Natural killer cell (primary cell): ENCODE measurements around the gene P2RY11. TPM values are rescaled to one million over a fixed set of nuclear protein-coding genes. Genes with fewer than 3 reads are reported as not detected.
A peak's percentile ranks its signal among the peaks of the same experiment; 100 is the strongest.

Source experiments
- ATAC-seq, 3 donors: fragments of 150-1000 bp in 2 of 3; fragments of 200-7000 bp in 1 of 3; cut with Tn5 transposase; 1 replicate in 1 of 3; 2 replicates in 2 of 3; pipeline ENCODE4 v1.10.0; 2021; ENCODE audit warnings: mild to moderate bottlenecking in 2 of 3, moderate library complexity in 2 of 3
- DNase-seq, 2 donors: peaks; one replicate each; pipeline versions ENCODE4 v3.0.0 to v3.0.0-alpha.2; 2013 to 2021; ENCODE audit warnings: mixed read lengths in 1 of 2
- H3K27ac ChIP-seq: one replicate; pipeline ENCODE4 v1.5.1; 2013; ENCODE audit warnings: mild to moderate bottlenecking, low read length
- H3K27me3 ChIP-seq: one replicate; pipeline ENCODE4 v1.6.1; 2013; ENCODE audit warnings: low read length; ENCODE audit not compliant: control insufficient read depth, insufficient read depth
- H3K36me3 ChIP-seq: one replicate; pipeline ENCODE4 v1.6.1; 2013; ENCODE audit warnings: low read length; ENCODE audit not compliant: control insufficient read depth, insufficient read depth
- H3K4me1 ChIP-seq: one replicate; pipeline ENCODE4 v1.6.1; 2013; ENCODE audit warnings: low read length; ENCODE audit not compliant: control insufficient read depth, insufficient read depth
- H3K4me3 ChIP-seq: one replicate; pipeline ENCODE4 v1.5.1; 2013; ENCODE audit warnings: low read length
- H3K9me3 ChIP-seq: one replicate; pipeline ENCODE4 v1.6.1; 2013; ENCODE audit warnings: low read length; ENCODE audit not compliant: control insufficient read depth, insufficient read depth
- H3K27ac Mint-ChIP-seq, 2 donors: one replicate each; pipeline ENCODE4 v1.8.0; 2022; ENCODE audit warnings: mild to moderate bottlenecking in 2 of 2, mixed read lengths in 2 of 2, moderate library complexity in 1 of 2
- H3K27me3 Mint-ChIP-seq, 2 donors: one replicate each; pipeline ENCODE4 v1.8.0; 2022; ENCODE audit warnings: low read depth in 2 of 2, mixed read lengths in 2 of 2
- H3K36me3 Mint-ChIP-seq: one replicate; pipeline ENCODE4 v1.8.0; 2022; ENCODE audit warnings: mixed read lengths
- H3K4me1 Mint-ChIP-seq, 2 donors: one replicate each; pipeline ENCODE4 v1.8.0; 2022; ENCODE audit warnings: mixed read lengths in 2 of 2
- H3K4me3 Mint-ChIP-seq: one replicate; pipeline ENCODE4 v1.8.0; 2022; ENCODE audit warnings: mild to moderate bottlenecking, moderate library complexity, mixed read lengths
- H3K9me3 Mint-ChIP-seq, 2 donors: one replicate each; pipeline ENCODE4 v1.8.0; 2022; ENCODE audit warnings: mixed read lengths in 2 of 2
- WGBS: methylation state at CpG from one replicate; pipeline ENCODE4 v1.1.7; 2013; ENCODE audit warnings: missing lambda C conversion rate; ENCODE audit not compliant: insufficient coverage; 5-methylcytosine and 5-hydroxymethylcytosine counted together
- intact Hi-C: fragments of 100-400 bp; cut with micrococcal nuclease; formaldehyde crosslinking; loops from one replicate; pipeline ENCODE4 v1.14.2; 2022
- total RNA-seq, 4 donors: library from RNA; stranded (reverse); fragments of 120-200 nt in 1 of 4; gene quantifications; one replicate each; pipeline versions ENCODE4 v1.2.3 to v1.2.4, GENCODE V29; 2013 to 2022
- TF ChIP-seq, protein P1 (sequence below): fragments of 200-600 bp; IDR thresholded peaks from one replicate; pipeline ENCODE4 v1.8.0; 2022; ENCODE audit warnings: antibody characterized with exemption

Gene P2RY11
- total RNA-seq, 3 donors from 2014 or later (not counting 1 experiment from before 2014, with no cell fraction given) = 44.1 to 52.3 (median 51.0) TPM

DNA sequence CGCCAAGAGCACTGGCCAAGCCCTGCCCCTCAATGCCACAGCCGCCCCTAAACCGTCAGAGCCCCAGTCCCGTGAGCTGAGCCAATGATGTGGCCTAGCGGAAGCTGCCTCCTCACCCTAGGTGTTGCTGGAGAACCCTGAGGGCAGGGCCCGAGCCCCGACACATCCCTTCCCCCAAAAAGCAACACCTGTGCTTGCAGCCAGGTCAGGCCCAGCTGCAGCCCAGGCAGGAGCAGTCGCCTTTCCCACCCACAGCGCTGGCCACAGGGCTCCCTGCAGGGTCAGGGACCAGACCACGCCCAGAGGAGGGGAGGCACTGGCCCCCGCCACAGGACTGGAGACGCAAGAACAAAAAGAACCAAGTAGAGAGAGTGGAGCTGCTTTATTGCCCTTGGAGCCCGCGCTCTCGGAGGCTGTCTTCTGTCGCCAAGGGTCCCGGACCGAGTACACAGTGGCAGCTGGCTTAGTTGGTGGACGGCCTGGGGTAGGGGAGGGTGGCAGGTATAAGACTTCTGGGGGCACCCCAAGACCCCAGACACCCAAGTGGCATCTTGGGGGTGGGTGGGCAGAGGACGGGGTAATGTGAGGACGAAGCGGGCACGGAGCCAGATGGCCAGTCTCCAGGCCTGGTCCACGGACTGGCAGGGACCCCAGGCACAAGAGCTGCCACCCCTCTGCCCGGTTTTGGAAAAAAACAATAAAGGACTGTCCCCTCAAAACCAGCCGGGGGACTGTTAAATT lies 3.3 kb downstream of the P2RY11 start:
- H3K27ac Mint-ChIP-seq = peak overlapping the region; percentile 95 to 98
- peak; percentile 25 to 35 for DNase-seq

DNA sequence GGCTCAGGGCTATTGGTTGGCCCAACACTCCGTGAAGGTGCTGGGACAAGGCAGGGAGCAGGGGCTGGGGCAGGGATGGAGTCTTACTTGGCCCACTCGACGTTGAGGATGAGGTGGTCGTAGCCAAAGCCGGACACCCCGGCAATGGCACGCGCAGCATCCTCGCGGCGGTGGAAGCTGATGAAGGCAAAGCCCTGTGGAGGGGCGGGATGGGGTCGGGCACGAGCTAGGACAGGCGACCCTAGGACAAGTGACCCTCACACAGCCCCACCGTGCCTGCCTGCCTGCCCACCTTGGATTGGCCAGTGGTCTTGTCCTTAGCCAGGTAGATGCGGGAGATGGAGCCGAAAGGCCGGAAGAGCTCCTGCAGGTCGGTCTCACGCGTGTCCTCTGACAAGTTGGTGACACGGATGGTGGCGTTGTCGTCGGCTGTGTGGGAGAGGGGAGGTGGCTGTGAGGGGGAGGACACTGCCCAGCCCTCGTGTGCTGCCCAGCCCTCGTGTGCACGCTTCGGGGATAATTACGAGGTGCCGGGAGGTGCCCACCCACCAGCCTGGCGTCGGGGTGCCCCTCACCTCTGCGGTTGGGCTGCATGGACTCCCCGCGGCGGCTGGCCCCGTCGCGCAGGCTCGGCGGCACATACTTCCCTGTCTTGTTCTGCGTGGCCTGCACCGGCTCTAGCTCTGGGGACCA lies 4.0 kb downstream of the P2RY11 start:
- no peaks in the 10 kb centered on the region for H3K27me3 ChIP-seq
- DNase-seq (peak in 1 of 2 donors; percentile 22), ATAC-seq (no peak)
- Mint-ChIP-seq H3K9me3 (no peaks in the 10 kb centered on the region), H3K27ac (peak overlapping the region; percentile 88 to 95), H3K4me3 (peak overlapping the region; percentile 82), H3K4me1 (peaks cover 45 to 77% of the 10 kb centered on the region in 2 donors), H3K27me3 (no peaks in the 10 kb centered on the region), H3K36me3 (no peaks in the 10 kb centered on the region)
- intact Hi-C loops = loop anchor here (5.0 kb wide), 1 partner anchor 137 kb away; the partner anchor contains the start of gene MRPL4
- TF ChIP-seq, protein P1, sequence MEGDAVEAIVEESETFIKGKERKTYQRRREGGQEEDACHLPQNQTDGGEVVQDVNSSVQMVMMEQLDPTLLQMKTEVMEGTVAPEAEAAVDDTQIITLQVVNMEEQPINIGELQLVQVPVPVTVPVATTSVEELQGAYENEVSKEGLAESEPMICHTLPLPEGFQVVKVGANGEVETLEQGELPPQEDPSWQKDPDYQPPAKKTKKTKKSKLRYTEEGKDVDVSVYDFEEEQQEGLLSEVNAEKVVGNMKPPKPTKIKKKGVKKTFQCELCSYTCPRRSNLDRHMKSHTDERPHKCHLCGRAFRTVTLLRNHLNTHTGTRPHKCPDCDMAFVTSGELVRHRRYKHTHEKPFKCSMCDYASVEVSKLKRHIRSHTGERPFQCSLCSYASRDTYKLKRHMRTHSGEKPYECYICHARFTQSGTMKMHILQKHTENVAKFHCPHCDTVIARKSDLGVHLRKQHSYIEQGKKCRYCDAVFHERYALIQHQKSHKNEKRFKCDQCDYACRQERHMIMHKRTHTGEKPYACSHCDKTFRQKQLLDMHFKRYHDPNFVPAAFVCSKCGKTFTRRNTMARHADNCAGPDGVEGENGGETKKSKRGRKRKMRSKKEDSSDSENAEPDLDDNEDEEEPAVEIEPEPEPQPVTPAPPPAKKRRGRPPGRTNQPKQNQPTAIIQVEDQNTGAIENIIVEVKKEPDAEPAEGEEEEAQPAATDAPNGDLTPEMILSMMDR = no peak
- no peaks in the 10 kb centered on the region for H3K9me3 ChIP-seq
- H3K27ac ChIP-seq = peak overlapping the region; percentile 61
- WGBS = 71% methylated on average over 45 of the region's 45 CpGs
- no peak overlapping the region for H3K4me3 ChIP-seq
- H3K36me3 ChIP-seq = peaks cover 51% of the 10 kb centered on the region
- peaks cover 92% of the 10 kb centered on the region for H3K4me1 ChIP-seq

More for the DNA sequence above, 3.3 kb downstream of the P2RY11 start:
- Histone ChIP-seq H3K9me3 (no peaks in the 10 kb centered on the region), H3K27me3 (no peaks in the 10 kb centered on the region), H3K27ac (peak overlapping the region; percentile 93), H3K4me1 (peaks cover 96% of the 10 kb centered on the region), H3K4me3 (no peak overlapping the region), H3K36me3 (peaks cover 58% of the 10 kb centered on the region)
- TF ChIP-seq, protein P1 = no peak
- Mint-ChIP-seq H3K4me1 (peaks cover 48 to 82% of the 10 kb centered on the region in 2 donors), H3K4me3 (peak overlapping the region; percentile 74), H3K9me3 (no peaks in the 10 kb centered on the region), H3K27me3 (no peaks in the 10 kb centered on the region), H3K36me3 (no peaks in the 10 kb centered on the region)
- 83% methylated on average over 26 of the region's 26 CpGs for WGBS
- intact Hi-C loops = loop anchor here (5.0 kb wide), 1 partner anchor 137 kb away; the partner anchor contains the start of gene MRPL4
- ATAC-seq = peak in 2 of 3 donors; percentile 6 to 10

DNA sequence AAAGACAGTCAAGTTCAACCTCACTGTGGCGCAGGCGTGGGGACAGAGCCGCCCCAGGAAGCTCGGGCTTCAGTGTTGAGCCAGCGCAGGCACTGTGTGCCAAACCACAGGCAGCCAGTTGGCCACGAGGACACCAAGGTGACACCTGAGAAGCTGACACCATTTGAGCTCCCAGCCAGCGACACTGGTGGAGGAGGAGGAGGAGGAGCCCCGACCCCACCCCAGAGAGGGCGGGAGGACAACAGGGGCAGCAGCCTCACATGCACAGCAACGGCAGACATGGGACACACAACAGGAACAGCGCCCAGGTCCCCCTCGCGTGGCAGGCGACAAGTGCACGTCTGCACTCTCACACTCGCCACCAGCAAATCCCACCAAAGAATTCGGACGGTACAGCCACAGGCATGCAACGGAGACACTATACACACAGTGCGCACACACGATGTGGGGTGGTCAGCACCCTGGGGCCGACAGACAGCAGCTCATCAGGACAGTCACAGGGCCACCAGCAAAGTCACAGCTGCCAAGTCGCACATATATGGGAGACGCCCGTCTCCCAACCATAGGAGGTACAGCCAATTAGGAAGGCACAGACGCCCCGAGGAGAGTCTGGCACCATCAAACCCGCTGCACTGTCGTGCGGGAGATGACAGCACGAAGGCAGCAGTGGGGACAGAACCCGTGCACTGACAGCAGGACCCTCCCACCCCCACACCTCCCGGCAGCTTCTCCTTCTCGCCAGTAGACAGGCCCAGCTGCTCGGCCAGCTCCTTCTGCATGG lies 4.8 kb downstream of the P2RY11 start:
- H3K36me3 Mint-ChIP-seq = no peaks in the 10 kb centered on the region
- DNase-seq (peak; percentile 37 to 56), ATAC-seq (peak in 2 of 3 donors; percentile 7 to 38)
- H3K9me3 Mint-ChIP-seq = no peaks in the 10 kb centered on the region
- H3K9me3 ChIP-seq = no peaks in the 10 kb centered on the region
- H3K4me1 Mint-ChIP-seq = peaks cover 41 to 72% of the 10 kb centered on the region in 2 donors
- peaks cover 43% of the 10 kb centered on the region for H3K36me3 ChIP-seq
- peaks cover 85% of the 10 kb centered on the region for H3K4me1 ChIP-seq
- intact Hi-C loops = loop anchor here (5.0 kb wide), 1 partner anchor 136 kb away; the partner anchor contains the start of gene MRPL4
- TF ChIP-seq, protein P1 = no peak
- no peaks in the 10 kb centered on the region for H3K27me3 ChIP-seq
- 68% methylated on average over 35 of the region's 35 CpGs for WGBS
- H3K27me3 Mint-ChIP-seq = no peaks in the 10 kb centered on the region
- peak overlapping the region; percentile 61 for H3K27ac ChIP-seq
- no peak overlapping the region for H3K4me3 ChIP-seq
- peak overlapping the region; percentile 88 to 95 for H3K27ac Mint-ChIP-seq
- peak overlapping the region; percentile 82 for H3K4me3 Mint-ChIP-seq
